ENCODE results near the gene TMEM120A. TPM values are rescaled to one million over a fixed set of nuclear protein-coding genes. Genes with fewer than 3 reads are reported as not detected.
A peak's percentile ranks its signal among the peaks of the same experiment; 100 is the strongest.

TMEM120A gene
- total RNA-seq, 6 experiments from 2014 or later, result 35.5 to 47.3 (median 37.2) TPM

DNA sequence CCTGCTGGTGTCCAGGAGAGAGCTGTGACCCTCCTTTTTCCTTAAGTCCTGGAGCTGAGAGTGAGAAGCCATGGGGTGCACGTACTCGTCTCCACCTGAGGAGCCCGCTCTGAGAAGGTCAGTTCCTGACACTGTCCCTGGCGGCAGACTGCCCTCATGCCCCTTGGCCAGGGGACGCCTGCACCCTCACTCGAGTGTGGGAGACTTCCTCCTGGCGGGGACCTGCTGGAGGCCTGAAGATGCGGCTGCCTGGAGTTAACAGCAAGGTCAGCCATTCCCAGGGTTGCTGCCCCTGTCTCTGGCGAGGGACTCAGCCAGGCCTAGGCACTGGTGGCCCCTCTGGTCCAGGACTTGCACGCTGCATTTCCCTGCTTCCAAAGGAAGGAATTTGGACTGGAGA lies 26.4 kb downstream of the TMEM120A start:
- no peak overlapping the region for H3K4me3 Mint-ChIP-seq
- TF ChIP-seq, protein P1, sequence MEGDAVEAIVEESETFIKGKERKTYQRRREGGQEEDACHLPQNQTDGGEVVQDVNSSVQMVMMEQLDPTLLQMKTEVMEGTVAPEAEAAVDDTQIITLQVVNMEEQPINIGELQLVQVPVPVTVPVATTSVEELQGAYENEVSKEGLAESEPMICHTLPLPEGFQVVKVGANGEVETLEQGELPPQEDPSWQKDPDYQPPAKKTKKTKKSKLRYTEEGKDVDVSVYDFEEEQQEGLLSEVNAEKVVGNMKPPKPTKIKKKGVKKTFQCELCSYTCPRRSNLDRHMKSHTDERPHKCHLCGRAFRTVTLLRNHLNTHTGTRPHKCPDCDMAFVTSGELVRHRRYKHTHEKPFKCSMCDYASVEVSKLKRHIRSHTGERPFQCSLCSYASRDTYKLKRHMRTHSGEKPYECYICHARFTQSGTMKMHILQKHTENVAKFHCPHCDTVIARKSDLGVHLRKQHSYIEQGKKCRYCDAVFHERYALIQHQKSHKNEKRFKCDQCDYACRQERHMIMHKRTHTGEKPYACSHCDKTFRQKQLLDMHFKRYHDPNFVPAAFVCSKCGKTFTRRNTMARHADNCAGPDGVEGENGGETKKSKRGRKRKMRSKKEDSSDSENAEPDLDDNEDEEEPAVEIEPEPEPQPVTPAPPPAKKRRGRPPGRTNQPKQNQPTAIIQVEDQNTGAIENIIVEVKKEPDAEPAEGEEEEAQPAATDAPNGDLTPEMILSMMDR (IDR thresholded peaks at IDR 0.05), result no peak
- H3K4me1 Mint-ChIP-seq (ENCODE audit: low read depth), result peaks cover 22% of the 10 kb centered on the region
- no peak for DNase-seq
- H3K27me3 Mint-ChIP-seq (ENCODE audit: insufficient read depth), result no peaks in the 10 kb centered on the region
- no peak overlapping the region for H3K27ac Mint-ChIP-seq
- H3K36me3 Mint-ChIP-seq (ENCODE audit: low read depth), result peaks cover 4% of the 10 kb centered on the region; the same call in 1 of the 2 replicates
- H3K9me3 Mint-ChIP-seq, result no peaks in the 10 kb centered on the region

DNA sequence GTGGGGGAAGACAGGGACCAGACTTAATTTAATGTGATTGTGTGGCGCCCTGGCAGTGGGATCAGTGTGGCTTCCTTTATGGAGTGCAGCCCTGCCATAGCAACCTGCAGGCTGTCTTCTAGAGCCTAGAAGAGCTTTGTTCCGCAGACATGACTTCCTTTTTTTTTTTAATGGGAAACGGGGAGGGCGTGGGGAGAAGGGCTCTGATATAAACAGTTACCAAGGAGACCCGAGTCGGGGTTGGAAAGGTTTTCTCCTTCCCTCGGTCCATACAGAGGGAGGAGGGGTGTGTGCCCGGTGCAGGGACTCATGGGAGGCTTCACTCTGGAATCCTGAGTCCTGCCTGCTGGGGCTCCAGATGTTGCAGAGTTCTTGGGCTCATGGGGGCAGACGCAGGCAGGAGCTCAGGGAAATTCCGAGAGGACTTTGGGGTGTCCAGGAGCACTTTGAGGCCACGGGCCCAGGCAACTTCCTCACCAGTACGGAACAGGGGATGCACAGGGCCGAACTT lies 26.9 kb downstream of the TMEM120A start:
- Mint-ChIP-seq H3K9me3 (no peaks in the 10 kb centered on the region), H3K36me3 (ENCODE audit: low read depth) (peaks cover 4% of the 10 kb centered on the region; the same call in 1 of the 2 replicates), H3K4me1 (ENCODE audit: low read depth) (peaks cover 27% of the 10 kb centered on the region), H3K27me3 (ENCODE audit: insufficient read depth) (no peaks in the 10 kb centered on the region), H3K27ac (no peak overlapping the region; the same call in 1 of the 2 replicates), H3K4me3 (no peak overlapping the region)
- TF ChIP-seq, protein P1 (IDR thresholded peaks at IDR 0.05), result no peak
- DNase-seq, result no peak

DNA sequence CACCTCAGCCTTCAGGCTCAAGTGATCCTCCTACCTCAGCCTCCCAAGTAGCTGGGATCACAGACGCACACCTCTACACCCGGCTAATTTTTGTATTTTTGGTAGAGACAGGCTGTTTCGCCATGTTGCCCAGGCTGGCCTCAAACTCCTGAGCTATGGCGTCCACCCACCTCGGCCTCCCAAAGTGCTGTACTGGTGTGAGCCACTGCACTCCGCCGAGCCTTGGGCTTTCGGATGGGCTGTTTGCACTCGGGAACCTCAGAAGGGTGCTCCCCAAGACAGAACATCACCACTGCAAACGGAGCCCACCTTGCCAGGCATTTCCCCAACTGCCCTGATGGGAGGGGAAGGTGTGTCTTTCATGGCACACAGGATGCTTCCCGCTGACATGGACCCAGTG lies 27.3 kb downstream of the TMEM120A start:
- H3K4me3 Mint-ChIP-seq, result no peak overlapping the region
- H3K4me1 Mint-ChIP-seq (ENCODE audit: low read depth), result peaks cover 32% of the 10 kb centered on the region
- no peaks in the 10 kb centered on the region for H3K9me3 Mint-ChIP-seq
- TF ChIP-seq, protein P1 (IDR thresholded peaks at IDR 0.05), result no peak
- no peaks in the 10 kb centered on the region for H3K27me3 Mint-ChIP-seq (ENCODE audit: insufficient read depth)
- H3K27ac Mint-ChIP-seq, result no peak overlapping the region; the same call in none of the 2 replicates
- DNase-seq, result no peak
- peaks cover 5% of the 10 kb centered on the region; the same call in 1 of the 2 replicates for H3K36me3 Mint-ChIP-seq (ENCODE audit: low read depth)

DNA sequence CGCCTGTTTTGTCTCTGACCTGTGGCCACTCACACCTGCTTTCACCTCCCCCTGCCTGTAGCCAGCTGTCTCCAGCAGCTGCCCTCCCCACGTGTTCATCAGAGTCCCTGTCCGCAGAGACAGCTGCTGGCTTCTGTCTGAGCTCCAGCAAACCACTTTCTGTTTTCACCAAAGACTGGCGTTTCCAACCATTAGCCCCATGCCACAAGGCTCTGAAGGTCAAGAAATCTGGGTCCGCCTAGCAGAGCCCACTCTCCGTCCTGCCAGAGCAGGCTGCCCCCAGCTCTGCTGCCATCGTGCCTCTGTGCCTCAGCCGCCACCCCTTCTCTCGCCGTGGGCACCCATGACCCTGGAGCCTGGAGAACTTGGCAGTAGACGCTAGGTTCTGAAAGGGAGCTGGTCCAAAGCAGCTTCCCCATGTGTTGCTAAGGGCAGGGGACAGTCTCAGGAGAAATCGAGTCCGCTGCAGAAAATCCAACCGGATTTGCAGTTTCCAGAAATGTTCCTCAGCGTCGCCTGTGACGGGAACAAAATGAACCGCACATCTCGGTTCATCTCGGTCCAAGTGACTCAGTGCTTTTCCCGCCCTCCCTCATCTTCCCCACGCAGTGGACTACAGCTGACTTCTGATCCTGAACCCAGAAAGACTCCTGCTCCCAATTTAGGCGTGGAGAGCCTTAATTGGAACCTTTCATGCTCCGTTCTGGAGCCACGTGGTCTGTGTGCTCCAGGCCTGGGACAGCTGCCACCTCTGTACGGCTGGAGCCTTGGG lies 28.0 kb downstream of the TMEM120A start:
- no peak for DNase-seq
- peaks cover 8% of the 10 kb centered on the region; the same call in 1 of the 2 replicates for H3K36me3 Mint-ChIP-seq (ENCODE audit: low read depth)
- H3K27me3 Mint-ChIP-seq (ENCODE audit: insufficient read depth), result no peaks in the 10 kb centered on the region
- H3K4me1 Mint-ChIP-seq (ENCODE audit: low read depth), result peaks cover 38% of the 10 kb centered on the region
- H3K4me3 Mint-ChIP-seq, result peak overlapping the region; percentile 73
- TF ChIP-seq, protein P1 (IDR thresholded peaks at IDR 0.05), result no peak
- peak overlapping the region; percentile 58 for H3K27ac Mint-ChIP-seq
- no peaks in the 10 kb centered on the region for H3K9me3 Mint-ChIP-seq

DNA sequence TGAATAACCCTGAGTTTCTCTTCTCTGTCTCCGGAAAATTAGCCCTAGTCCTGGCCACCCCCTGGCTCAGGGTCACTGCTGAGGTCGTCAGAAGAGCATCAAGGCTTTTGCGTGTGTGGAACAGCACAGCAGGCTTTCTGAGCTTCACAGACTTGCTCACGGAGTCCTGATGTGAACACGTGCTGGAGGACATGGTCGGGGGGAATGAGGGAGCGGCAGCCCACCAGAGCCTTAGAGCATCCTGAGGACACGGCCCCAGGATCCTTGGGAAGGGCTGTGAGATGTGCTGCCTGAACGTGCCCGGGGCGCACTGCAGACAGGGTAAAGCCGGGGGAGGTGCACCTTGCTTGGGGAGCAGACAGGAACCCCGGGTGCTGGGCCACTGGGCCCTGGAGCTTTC lies 28.8 kb downstream of the TMEM120A start:
- no peaks in the 10 kb centered on the region for H3K27me3 Mint-ChIP-seq (ENCODE audit: insufficient read depth)
- TF ChIP-seq, protein P1 (IDR thresholded peaks at IDR 0.05), result no peak
- H3K4me1 Mint-ChIP-seq (ENCODE audit: low read depth), result peaks cover 39% of the 10 kb centered on the region
- H3K4me3 Mint-ChIP-seq, result no peak overlapping the region
- no peak overlapping the region for H3K27ac Mint-ChIP-seq
- peaks cover 8% of the 10 kb centered on the region; the same call in 1 of the 2 replicates for H3K36me3 Mint-ChIP-seq (ENCODE audit: low read depth)
- no peaks in the 10 kb centered on the region for H3K9me3 Mint-ChIP-seq
- no peak for DNase-seq
